Measurements from ENCODE around the gene APPL2. TPM values are rescaled to one million over a fixed set of nuclear protein-coding genes. Genes with fewer than 3 reads are reported as not detected.
"Not testable (repeated sequence)": the region's sequence is repeated elsewhere in the genome, so short reads cannot be mapped to it uniquely, and the experiment has no call there.

APPL2 gene
- total and polyA plus RNA-seq, 2 donors (not counting 1 experiment from before 2014, with no cell fraction given): 20.5 to 58.3 TPM

DNA sequence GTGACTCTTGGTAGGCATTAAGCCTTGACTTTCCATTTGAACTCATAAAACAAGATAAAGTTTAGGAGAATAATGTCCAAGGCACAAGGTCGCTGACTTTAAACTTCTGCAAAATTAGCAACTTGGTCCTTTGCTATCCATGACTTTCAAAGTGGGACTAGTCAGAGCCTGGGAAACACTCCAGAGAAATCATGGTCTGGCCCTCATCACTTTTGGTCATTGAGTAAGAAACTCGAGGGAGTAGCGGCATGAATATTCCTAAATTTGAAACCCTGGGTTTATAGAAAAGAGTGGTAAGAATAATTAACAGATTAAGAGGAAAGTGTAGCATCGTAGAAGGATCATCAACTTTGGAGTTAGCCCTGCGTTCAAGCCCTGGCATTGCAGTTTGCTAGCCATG, 16.9 kb upstream of the APPL2 start:
- ChIA-PET POLR2A (no interaction called here), CTCF (no interaction called here)
- no peaks in the 10 kb centered on the region for H3K27me3 ChIP-seq (replicated peaks in 1 of 4; ENCODE audit: control extremely low read depth in 1 of 4, control insufficient read depth in 3 of 4, insufficient read depth in 4 of 4, low read length in 3 of 4)
- H4K20me1 ChIP-seq (ENCODE audit: control insufficient read depth, insufficient read depth, low read length, poor library complexity, severe bottlenecking): no peaks in the 10 kb centered on the region
- H3K4me2 ChIP-seq (replicated peaks; ENCODE audit: low read depth, low read length, poor library complexity, severe bottlenecking): no peak overlapping the region
- H3K9me3 ChIP-seq (ENCODE audit: control extremely low read depth in 1 of 3, control insufficient read depth in 2 of 3, insufficient read depth in 1 of 3, low read length in 2 of 3): peaks cover 0 to 6% (median 4%) of the 10 kb centered on the region in 3 donors
- intact Hi-C loops (cut with micrococcal nuclease): no loop called here
- no peak overlapping the region for H3K9ac ChIP-seq (ENCODE audit: low read length)
- Mint-ChIP-seq H3K4me3 (no peak overlapping the region), H3K9me3 (ENCODE audit: insufficient read depth) (peaks cover 8% of the 10 kb centered on the region), H3K4me1 (peaks cover 3% of the 10 kb centered on the region), H3K27me3 (no peaks in the 10 kb centered on the region), H3K27ac (no peak overlapping the region)
- 96% methylated on average over 3 of the region's 5 CpGs for WGBS (ENCODE audit: insufficient coverage)
- no peak overlapping the region for H2AFZ ChIP-seq (ENCODE audit: insufficient read depth, low read depth, low read length, poor library complexity, severe bottlenecking)
- H3K79me2 ChIP-seq (ENCODE audit: control insufficient read depth, insufficient read depth, low read length): no peaks in the 10 kb centered on the region
- no peaks in the 10 kb centered on the region for H3K36me3 ChIP-seq (replicated peaks in 1 of 2; ENCODE audit: control extremely low read depth in 1 of 2, control insufficient read depth in 1 of 2, extremely low read depth in 1 of 2, insufficient read depth in 2 of 2, low read length in 1 of 2)
- DNase-seq: no peak
- H3K4me3 ChIP-seq (ENCODE audit: control extremely low read depth in 1 of 5, extremely low read depth in 1 of 5, insufficient read depth in 1 of 5, low read depth in 2 of 5, low read length in 4 of 5): no peak overlapping the region
- H3K27ac ChIP-seq (ENCODE audit: low read length in 2 of 2): no peak overlapping the region
- H3K4me1 ChIP-seq (ENCODE audit: control insufficient read depth in 2 of 2, insufficient read depth in 2 of 2, low read length in 2 of 2): no peaks in the 10 kb centered on the region
- TF ChIP-seq, protein P1, sequence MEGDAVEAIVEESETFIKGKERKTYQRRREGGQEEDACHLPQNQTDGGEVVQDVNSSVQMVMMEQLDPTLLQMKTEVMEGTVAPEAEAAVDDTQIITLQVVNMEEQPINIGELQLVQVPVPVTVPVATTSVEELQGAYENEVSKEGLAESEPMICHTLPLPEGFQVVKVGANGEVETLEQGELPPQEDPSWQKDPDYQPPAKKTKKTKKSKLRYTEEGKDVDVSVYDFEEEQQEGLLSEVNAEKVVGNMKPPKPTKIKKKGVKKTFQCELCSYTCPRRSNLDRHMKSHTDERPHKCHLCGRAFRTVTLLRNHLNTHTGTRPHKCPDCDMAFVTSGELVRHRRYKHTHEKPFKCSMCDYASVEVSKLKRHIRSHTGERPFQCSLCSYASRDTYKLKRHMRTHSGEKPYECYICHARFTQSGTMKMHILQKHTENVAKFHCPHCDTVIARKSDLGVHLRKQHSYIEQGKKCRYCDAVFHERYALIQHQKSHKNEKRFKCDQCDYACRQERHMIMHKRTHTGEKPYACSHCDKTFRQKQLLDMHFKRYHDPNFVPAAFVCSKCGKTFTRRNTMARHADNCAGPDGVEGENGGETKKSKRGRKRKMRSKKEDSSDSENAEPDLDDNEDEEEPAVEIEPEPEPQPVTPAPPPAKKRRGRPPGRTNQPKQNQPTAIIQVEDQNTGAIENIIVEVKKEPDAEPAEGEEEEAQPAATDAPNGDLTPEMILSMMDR (IDR thresholded peaks at IDR 0.05): no peak
- TF ChIP-seq EZH2 (IDR thresholded peaks at IDR 0.05; ENCODE audit: borderline replicate concordance, insufficient read depth, low read depth, low read length, poor library complexity, severe bottlenecking): no peak
- no peak for ATAC-seq (ENCODE audit: low read depth)

DNA sequence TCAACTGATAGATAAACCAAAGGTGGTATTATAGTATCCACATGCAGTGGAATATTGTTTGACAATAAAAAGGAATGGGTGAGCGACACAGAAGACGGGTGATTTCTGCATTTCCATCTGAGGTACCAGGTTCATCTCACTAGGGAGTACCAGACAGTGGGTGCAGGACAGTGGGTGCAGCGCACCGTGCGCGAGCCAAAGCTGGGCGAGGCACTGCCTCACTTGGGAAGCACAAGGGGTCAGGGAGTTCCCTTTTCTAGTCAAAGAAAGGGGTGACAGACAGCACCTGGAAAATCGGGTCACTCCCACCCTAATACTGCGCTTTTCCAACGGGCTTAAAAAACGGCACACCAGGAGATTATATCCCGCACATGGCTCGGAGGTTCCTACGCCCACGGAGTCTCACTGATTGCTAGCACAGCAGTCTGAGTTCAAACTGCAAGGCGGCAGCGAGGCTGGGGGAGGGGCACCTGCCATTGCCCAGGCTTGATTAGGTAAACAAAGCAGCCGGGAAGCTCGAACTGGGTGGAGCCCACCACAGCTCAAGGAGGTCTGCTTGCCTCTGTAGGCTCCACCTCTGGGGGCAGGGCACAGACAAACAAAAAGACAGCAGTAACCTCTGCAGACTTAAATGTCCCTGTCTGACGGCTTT, 9.9 kb upstream of the APPL2 start:
- H3K4me3 ChIP-seq (ENCODE audit: control extremely low read depth in 1 of 5, extremely low read depth in 1 of 5, insufficient read depth in 1 of 5, low read depth in 2 of 5, low read length in 4 of 5); H3K27me3 ChIP-seq (replicated peaks in 1 of 4; ENCODE audit: control extremely low read depth in 1 of 4, control insufficient read depth in 3 of 4, insufficient read depth in 4 of 4, low read length in 3 of 4); POLR2A ChIA-PET; H2AFZ ChIP-seq (ENCODE audit: insufficient read depth, low read depth, low read length, poor library complexity, severe bottlenecking); H3K4me3 Mint-ChIP-seq; H3K4me2 ChIP-seq (replicated peaks; ENCODE audit: low read depth, low read length, poor library complexity, severe bottlenecking); H3K79me2 ChIP-seq (ENCODE audit: control insufficient read depth, insufficient read depth, low read length); intact Hi-C loops (cut with micrococcal nuclease); H3K27ac ChIP-seq (ENCODE audit: low read length in 2 of 2); DNase-seq; H3K9me3 Mint-ChIP-seq (ENCODE audit: insufficient read depth); H3K9me3 ChIP-seq (ENCODE audit: control extremely low read depth in 1 of 3, control insufficient read depth in 2 of 3, insufficient read depth in 1 of 3, low read length in 2 of 3); CTCF ChIA-PET; H3K27me3 Mint-ChIP-seq; H4K20me1 ChIP-seq (ENCODE audit: control insufficient read depth, insufficient read depth, low read length, poor library complexity, severe bottlenecking); H3K27ac Mint-ChIP-seq; ATAC-seq (ENCODE audit: low read depth); H3K36me3 ChIP-seq (replicated peaks in 1 of 2; ENCODE audit: control extremely low read depth in 1 of 2, control insufficient read depth in 1 of 2, extremely low read depth in 1 of 2, insufficient read depth in 2 of 2, low read length in 1 of 2); H3K4me1 Mint-ChIP-seq; H3K9ac ChIP-seq (ENCODE audit: low read length); H3K4me1 ChIP-seq (ENCODE audit: control insufficient read depth in 2 of 2, insufficient read depth in 2 of 2, low read length in 2 of 2): not testable (repeated sequence)
- WGBS (ENCODE audit: insufficient coverage): 93% methylated on average over 10 of the region's 20 CpGs

Data from B cell (primary cell).